GM04504 (cell line): Measurements from ENCODE around the gene RPP38.

Experiments used
- DNase-seq: peaks from one replicate; pipeline ENCODE4 v3.0.0-alpha.2; 2012; ENCODE audit warnings: low read depth

Gene RPP38

GRCh38 chr10:15112657-15113056 lies 15.5 kb downstream of the RPP38 start:
- DNase-seq, result no peak

- DNase-seq, result no peak
Observed at GRCh38 chr10:15113766-15114165, 16.6 kb downstream of the RPP38 start.

- no peak for DNase-seq
Observed at GRCh38 chr10:15116225-15116624, 19.1 kb downstream of the RPP38 start.

- DNase-seq, result no peak
Observed at GRCh38 chr10:15118615-15119014, 21.5 kb downstream of the RPP38 start.

GRCh38 chr10:15120523-15120922 lies 23.4 kb downstream of the RPP38 start:
- peak; percentile 50 for DNase-seq

- DNase-seq, result no peak
Observed at GRCh38 chr10:15121707-15122106, 24.6 kb downstream of the RPP38 start.

DNA sequence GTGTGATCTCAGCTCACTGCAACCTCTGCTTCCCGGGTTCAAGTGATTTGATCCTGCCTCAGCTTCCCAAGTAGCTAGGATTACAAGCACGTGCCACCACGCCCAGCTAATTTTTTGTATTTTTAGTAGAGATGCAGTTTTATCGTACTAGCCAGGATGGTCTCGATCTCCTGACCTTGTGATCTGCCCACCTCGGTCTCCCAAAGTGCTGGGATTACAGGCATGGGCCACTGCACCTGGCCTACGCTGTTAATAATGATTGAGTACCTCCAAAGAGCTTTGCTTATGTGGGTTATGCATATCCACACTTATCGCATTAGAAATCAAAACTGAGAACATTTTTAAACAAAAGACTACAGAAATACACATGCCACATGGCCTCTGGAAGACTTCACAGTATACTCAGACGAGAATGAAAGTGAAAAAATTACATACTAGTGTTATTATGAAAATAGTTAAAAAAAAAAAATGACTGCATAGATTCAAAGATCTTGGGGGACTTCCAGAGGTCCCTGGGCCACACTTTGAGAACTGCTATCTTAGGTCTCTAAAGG lies 25.4 kb downstream of the RPP38 start:
- DNase-seq, result no peak

DNA sequence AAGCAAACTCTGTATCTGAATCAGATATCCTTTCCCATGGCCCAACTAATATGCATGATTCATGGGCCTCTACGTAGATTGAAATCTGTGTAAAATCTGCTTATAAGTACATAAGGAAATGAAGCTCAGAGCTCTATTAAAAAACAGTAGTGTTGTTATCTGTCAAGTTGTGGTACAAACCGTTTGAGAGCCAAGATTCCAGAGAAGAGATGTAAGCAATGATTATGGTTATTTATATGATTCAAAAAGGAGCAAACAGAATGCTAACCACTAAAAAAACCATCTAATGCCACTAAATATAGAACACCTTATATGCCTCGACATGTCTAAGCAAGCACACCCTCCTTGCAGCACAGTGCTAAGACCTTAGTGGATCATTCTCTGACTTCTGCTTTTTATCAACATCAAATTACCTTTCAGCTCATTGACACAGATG lies 26.6 kb downstream of the RPP38 start:
- peak; percentile 72 for DNase-seq

DNA sequence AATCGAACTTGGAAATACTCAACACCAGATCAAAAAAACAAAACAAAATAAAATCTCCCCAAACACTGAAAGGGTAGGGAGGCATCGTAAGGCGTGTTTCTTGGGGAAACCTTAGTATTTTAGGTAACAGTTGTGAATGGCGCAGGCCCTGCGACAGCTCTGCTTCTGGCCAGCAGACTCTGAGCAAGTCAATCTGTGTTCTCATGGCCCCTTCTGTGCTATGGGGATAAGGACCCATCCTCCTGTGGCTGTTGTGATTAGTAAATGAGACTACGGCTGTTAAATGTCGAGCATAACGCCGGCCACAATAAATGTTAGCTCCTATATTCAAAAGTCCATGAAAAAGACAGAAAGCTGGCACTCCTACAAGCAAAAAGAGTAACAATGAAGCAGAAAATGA lies 27.0 kb downstream of the RPP38 start:
- DNase-seq, result no peak

DNA sequence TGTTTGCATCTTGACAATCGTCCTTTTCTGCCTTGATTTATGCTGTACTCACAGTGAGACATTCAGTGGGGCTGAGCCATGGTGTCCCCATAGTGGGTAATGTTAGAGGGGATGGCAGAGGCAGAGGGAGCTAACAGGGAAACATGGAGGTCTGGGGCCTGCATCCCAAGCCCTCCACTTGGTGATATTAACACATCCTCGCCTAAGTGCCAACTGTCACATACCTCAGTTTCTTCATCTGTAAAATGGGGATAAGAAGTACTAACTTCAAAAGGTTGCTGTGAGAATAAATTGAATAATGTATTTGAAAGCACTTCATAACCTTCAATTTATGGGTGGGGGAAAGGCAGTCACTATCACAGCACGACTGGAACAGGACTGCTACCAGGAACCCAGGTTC lies 27.8 kb downstream of the RPP38 start:
- no peak for DNase-seq

DNA sequence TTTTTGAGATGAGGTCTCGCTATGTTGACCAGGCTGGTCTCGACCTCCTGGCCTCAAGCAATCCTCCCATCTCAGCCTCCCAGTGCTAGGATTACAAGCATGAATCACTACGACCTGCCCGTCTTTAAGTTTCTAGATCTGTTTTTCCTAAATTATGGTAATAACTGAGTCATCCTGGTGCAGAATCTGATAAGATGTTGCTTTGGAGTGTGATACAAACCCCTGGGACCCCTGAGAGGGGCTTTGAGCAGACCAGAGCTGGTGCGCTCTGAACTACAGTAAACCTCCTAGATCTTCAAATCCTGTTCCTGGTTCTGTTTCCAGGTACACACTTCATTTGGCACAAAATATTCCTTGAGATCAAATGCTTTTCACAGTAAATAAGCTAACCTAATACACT lies 34.2 kb downstream of the RPP38 start:
- DNase-seq, result no peak

DNA sequence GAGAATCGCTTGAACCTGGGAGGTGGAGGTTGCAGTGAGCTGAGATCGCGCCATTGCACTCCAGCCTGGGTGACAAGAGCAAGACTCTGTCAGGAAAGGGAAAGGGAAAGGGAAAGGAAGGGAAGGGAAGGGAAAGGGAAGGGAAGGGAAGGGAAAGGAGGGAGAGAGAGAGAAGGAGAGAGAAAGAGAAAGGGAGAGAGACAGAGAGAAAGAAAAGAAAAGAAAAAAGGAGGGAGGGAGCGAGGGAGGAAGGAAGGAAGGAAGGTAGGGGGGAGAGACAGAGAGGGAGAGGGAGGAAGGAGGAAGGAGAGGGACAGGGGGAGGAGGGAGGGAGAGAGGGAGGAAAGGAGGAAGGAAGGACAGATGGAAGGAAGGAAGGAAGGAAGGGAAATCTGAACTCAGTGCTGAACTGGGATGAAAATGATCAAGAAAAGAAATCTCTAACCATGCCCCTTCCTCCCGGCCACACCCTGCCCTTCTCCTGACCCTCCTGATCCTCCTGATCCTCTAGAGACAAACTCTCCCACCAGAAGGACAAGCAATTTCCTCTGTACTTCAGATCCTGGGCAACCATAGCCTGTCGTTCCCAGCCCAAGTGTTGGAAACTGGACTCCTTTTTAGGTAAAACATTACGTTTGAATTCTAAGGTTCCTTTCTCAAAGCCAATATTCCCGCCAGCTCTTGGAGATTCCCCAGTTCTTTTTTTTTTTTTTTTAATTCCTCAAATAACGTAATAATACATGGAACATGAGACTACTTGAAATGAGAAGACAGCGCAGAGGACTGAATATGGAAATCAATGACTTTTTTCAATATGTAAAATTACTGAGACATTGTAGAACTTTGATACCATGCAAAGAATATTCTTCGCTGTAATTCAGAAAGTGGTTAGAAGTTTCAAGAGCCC lies 39.2 kb downstream of the RPP38 start:
- DNase-seq, result no peak

DNA sequence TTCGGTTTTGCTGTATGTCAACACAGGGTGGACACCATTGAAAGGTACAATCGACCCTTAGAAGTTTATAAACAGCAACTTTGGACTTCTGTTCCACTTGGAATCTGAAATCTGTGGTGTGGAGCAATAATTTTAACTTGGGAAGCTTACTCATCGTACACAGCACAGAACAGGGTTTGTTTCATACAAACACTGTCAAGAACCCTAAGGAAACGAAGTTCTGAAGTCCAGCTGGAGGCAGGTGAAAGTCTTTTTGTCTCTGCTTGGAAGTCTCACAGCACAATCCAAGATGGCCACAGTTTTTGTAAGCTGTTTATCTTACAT lies 39.8 kb downstream of the RPP38 start:
- no peak for DNase-seq

DNA sequence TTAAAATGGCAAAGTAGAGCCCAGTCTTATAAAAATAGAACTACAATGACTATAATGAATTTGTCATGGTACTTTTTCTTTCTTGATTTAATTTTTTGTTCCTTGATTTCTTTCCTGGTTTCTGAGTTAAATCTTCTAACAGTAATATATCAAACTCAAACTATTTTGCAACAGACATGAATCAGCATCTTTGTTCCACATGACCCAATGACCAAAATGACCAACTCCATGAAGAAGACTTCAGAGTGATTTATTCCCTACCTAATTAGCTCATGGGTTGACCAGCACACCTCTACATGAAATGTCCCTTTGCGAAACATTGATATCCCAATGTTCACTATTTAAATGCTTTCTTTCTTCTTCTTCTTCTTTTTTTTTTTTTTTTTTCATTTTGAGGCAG lies 40.5 kb downstream of the RPP38 start:
- DNase-seq, result no peak

DNA sequence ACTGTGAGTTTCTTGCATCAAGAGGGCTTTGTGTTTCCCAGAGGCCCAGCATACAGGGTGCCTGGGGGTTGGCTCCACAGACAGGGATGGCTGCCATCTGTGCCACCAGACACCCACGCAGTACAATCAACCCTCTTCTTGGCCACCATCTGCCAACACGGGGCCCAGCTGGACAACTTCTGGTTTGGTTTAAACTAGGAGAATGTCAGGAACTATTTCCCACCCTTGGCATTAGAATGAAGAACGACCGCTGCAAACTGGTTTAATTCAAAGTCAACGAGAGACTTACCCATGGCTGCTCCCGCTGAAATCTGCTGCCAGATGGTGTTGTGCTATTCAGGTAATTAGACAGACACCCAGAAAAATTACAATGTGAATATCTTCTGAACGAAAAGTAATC lies 43.5 kb downstream of the RPP38 start:
- no peak for DNase-seq

DNA sequence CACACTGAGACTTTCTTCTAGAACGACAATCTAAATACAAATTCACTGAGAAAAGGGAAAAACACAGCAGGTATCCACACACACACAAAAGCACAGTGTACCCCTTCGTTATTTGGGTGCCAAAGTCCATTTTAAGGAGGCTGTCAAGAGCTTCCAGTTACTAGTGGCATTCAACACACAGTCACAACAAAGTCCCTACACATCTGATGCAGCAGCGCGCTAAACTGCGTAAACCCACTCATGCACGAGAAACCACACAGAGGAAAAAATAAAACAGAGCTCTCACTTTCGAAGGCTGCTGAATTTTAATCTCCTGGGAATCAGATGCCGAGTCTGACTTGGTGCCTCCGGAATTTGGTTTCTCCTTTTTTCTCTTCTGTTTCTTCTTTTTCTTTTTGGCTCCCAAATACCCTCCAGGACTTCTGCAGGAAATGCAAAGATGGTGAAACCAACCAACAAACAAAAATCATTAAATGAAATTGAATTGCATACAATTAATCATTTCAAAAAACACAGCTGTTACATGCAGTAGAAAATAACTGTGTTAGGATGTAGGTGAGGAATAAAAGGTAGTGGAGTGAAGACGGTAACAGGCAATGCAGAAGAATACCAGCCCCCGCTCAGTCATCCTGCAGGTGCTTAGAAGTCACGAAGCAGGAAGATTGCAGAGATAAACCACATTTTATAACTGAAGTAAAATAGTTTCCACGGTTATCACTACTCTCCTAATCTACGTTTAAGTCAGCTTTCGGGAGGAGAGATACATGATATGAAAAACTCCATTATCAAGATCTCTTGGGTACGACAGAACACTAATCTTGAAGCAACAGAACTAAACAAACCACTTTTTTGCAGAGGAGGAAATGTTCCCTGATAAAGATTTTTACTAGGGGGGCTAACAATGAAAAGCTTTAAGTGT lies 44.2 kb downstream of the RPP38 start:
- no peak for DNase-seq

GRCh38 chr10:15144788-15145187 lies 47.6 kb downstream of the RPP38 start:
- no peak for DNase-seq

GRCh38 chr10:15146366-15146765 lies 49.2 kb downstream of the RPP38 start:
- no peak for DNase-seq

DNA sequence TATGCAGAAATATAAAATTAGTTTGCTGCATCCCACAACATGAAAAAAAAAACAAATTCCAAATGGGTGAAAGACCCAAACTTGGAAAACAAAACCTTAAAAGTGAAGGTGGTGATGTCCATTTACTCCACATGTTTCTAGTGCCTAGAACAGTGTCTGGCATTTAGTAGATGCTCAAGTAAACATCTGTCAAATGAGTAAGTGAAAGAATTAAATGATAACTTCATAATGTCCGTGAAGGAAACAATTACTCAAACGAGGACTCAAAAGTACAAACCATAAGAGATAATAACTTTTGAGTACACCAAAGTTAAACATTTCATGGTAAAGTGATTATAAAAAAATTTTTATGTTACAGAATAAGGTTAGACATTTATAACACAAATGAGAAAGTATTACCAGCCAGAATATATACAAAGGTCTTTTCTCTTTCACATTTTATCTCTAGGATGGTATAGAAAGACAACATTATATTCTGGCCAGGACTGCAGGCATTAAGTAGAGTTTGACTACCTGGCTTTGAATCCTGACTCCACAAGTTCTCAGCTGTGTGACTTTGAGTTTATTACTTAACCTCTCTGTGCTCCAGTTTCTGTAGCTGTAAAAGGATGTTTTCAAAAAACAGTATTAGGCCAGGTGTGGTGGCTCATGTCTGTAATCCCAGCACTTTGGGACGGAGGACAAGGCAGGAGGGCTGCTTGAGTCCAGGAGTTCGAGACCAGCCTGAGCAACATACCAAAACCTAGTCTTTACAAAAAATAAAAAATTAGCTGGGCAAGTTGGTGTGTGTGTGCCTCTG lies 50.6 kb downstream of the RPP38 start:
- no peak for DNase-seq

- no peak for DNase-seq
Observed at GRCh38 chr10:15149042-15149771, 52.1 kb downstream of the RPP38 start.

DNA sequence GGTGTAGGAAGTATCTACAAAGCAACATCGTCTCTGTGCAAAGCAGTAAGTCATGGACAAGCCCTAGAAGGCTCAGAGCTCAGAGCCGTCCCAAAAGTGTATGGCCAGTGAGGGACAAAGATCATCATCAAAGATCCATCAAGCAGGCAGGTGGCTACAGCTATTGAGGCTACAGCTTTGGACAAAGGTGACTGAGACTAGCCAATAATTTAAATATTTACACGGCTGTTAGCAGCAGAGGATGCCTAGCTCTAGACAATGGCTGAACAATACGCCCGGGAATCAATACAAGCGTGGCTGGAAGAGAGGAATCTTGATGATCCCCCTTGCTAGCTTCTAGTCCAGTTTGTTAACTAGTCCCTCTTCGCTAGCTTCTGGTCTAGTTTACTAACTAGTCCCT lies 53.4 kb downstream of the RPP38 start:
- DNase-seq, result no peak
